ENCODE measurements around the gene NTM. TPM values are rescaled to one million over a fixed set of nuclear protein-coding genes. Genes with fewer than 3 reads are reported as not detected.
"Not testable (repeated sequence)": the region's sequence is repeated elsewhere in the genome, so short reads cannot be mapped to it uniquely, and the experiment has no call there.

The NTM gene
- total RNA-seq, 2 experiments from 2014 or later = not detected

DNA sequence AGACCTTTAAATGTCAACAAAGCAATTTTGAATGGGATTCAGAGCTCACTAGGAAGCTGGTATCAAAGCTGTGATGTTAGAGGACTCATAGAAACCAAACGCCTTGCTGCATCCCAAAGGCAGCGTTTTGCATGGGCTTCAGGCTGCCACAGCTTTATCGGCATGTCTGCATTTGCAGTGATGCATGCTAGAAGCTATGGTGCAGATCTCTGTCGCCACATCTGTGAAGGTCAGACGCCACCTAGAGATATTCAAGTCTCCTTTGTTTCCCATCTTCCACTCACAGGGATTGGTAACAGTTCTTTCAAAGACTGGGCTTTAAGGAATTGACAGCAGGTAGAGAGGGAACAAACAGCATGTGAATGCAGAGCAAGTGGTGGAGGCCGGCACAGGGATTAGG lies 47.8 kb downstream of the NTM start:
- no peaks in the 10 kb centered on the region for H3K4me1 Mint-ChIP-seq
- no peak for DNase-seq
- POLR2A ChIA-PET = no interaction called here
- no peak overlapping the region for H3K27ac Mint-ChIP-seq
- H3K36me3 Mint-ChIP-seq = no peaks in the 10 kb centered on the region
- ATAC-seq (ENCODE audit: low read depth) = no peak
- peaks cover 3% of the 10 kb centered on the region for H3K9me3 Mint-ChIP-seq
- no peak overlapping the region for H3K4me3 Mint-ChIP-seq
- no peaks in the 10 kb centered on the region for H3K27me3 Mint-ChIP-seq

DNA sequence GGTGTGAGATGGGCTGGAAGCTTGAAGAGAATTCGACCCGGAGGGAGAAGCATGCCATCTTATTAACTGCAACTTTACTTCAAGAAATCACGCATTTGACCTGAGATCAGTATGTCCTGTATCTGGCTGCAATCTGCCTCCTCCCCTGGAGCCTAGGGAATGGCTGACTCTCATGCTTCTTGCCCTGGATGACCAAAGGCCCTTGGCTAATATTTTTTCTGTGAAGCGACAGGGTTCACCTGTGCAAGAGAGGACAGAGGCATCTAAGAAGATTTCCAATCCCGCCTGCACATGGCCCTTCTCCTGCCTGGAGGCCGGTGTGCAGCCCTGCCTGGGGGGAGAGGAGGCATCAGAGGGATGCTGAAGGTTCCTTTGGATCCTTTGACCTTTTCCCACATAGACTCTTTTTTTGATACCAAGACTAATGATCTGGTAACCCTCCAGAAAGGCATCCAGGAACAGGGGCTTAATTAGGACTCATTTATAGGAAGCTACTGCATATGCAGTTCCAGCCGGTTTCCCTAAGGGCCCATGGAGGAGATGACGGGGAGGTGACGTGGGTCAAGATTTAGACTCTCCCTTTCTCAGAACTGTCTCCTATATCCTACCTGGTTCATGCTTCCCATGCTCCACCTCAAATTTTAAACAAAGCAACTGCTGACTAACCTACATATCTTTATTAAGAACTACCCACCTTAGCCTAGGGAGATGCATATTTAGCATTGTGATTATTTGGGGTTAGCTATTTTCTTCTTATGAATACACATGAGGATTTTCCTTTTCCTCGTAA lies 50.8 kb downstream of the NTM start:
- Mint-ChIP-seq H3K4me3 (no peak overlapping the region), H3K27me3 (no peaks in the 10 kb centered on the region), H3K27ac (no peak overlapping the region), H3K9me3 (peaks cover 3% of the 10 kb centered on the region), H3K4me1 (no peaks in the 10 kb centered on the region), H3K36me3 (no peaks in the 10 kb centered on the region)
- no peak for ATAC-seq (ENCODE audit: low read depth)
- no peak for DNase-seq
- POLR2A ChIA-PET = no interaction called here

GRCh38 chr11:131422029-131422428 lies 51.6 kb downstream of the NTM start:
- peaks cover 3% of the 10 kb centered on the region for H3K9me3 Mint-ChIP-seq
- DNase-seq (no peak), ATAC-seq (ENCODE audit: low read depth) (no peak)
- no peaks in the 10 kb centered on the region for H3K36me3 Mint-ChIP-seq
- H3K4me3 Mint-ChIP-seq = no peak overlapping the region
- H3K27ac Mint-ChIP-seq = no peak overlapping the region
- POLR2A ChIA-PET = no interaction called here
- H3K4me1 Mint-ChIP-seq = no peaks in the 10 kb centered on the region
- H3K27me3 Mint-ChIP-seq = no peaks in the 10 kb centered on the region

DNA sequence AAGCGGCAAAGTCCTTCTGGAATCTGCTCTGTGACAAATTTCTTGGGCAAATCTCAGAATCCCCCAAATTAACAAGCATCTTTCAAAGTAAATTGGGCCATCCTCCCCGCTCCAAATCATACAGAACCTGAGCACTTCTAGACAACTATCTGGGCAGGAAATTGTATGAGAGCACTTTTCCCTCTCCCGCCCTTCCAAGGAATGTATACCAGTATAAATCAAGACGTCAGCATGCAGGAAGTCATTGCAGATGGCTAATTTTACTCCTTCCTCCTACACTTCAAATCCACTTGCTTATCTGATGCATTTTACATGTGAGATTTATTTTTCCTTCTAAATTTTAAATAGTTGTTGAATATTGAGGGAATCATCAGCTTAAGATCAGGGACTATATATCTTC lies 52.1 kb downstream of the NTM start:
- DNase-seq (no peak), ATAC-seq (ENCODE audit: low read depth) (no peak)
- H3K9me3 Mint-ChIP-seq = peaks cover 3% of the 10 kb centered on the region
- H3K27me3 Mint-ChIP-seq = no peaks in the 10 kb centered on the region
- H3K36me3 Mint-ChIP-seq = no peaks in the 10 kb centered on the region
- no peak overlapping the region for H3K4me3 Mint-ChIP-seq
- no peaks in the 10 kb centered on the region for H3K4me1 Mint-ChIP-seq
- POLR2A ChIA-PET = no interaction called here
- H3K27ac Mint-ChIP-seq = no peak overlapping the region

- DNase-seq = no peak
- ATAC-seq (ENCODE audit: low read depth) = no peak
- Mint-ChIP-seq H3K9me3 (peaks cover 3% of the 10 kb centered on the region), H3K36me3 (no peaks in the 10 kb centered on the region), H3K27ac (no peak overlapping the region), H3K27me3 (no peaks in the 10 kb centered on the region), H3K4me3 (no peak overlapping the region), H3K4me1 (no peaks in the 10 kb centered on the region)
- POLR2A ChIA-PET = no interaction called here
Observed at GRCh38 chr11:131423688-131424087, 53.3 kb downstream of the NTM start.

DNA sequence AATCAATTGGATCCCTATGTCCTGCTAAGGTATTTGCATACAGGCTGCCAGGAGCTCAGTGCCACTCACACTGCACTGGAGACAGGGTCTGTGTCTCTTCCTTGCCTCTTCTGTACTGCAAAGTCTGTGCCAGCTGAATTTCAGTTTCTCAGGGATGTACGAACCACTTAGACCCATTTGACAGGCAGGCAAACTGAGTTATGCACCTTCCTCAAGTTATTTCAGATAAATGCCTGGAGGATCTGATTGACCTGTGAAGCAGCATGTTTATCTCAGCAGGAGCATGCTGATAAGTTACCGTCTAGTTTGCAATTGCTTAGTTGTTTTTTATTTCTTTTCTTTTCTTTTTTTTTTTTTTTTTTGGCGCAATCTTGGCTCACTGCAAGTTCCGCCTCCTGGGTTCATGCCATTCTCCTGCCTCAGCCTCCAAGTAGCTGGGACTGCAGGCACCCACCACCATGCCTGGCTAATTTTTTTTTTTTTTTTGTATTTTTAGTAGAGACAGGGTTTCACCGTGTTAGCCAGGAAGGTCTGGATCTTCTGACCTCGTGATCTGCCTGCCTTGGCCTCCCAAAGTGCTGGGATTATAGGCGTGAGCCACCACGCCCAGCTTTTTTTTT lies 54.0 kb downstream of the NTM start:
- H3K9me3 Mint-ChIP-seq; DNase-seq; POLR2A ChIA-PET; H3K4me1 Mint-ChIP-seq; ATAC-seq (ENCODE audit: low read depth); H3K4me3 Mint-ChIP-seq; H3K36me3 Mint-ChIP-seq; H3K27ac Mint-ChIP-seq; H3K27me3 Mint-ChIP-seq: not testable (repeated sequence)

DNA sequence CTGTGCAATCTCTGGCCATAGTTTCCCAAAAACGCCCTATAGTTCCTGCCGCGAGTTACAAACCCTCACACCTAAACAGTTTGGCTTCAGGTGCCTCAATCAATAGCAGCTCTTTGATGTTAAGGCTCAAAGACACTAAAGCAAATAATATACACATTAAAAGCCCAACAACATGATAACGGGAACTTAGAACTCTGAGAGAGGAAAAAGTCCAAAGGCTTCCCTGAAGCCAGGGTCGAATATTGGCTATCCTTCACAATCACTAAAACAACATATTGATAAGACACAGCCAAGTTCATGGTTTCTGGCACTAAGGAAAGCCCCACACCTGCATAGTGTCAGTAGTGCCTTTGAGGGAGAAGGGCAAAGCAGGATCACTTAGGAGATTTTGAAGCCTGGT lies 54.9 kb downstream of the NTM start:
- Mint-ChIP-seq H3K27ac (no peak overlapping the region), H3K4me3 (no peak overlapping the region), H3K4me1 (no peaks in the 10 kb centered on the region), H3K27me3 (no peaks in the 10 kb centered on the region), H3K36me3 (no peaks in the 10 kb centered on the region), H3K9me3 (no peaks in the 10 kb centered on the region)
- ATAC-seq (ENCODE audit: low read depth) (no peak), DNase-seq (no peak)
- POLR2A ChIA-PET = no interaction called here

GRCh38 chr11:131428853-131429252 lies 58.4 kb downstream of the NTM start:
- POLR2A ChIA-PET = no interaction called here
- no peak for DNase-seq
- Mint-ChIP-seq H3K27ac (no peak overlapping the region), H3K9me3 (peaks cover under 1% of the 10 kb centered on the region), H3K36me3 (no peaks in the 10 kb centered on the region), H3K27me3 (no peaks in the 10 kb centered on the region), H3K4me3 (no peak overlapping the region), H3K4me1 (no peaks in the 10 kb centered on the region)
- ATAC-seq (ENCODE audit: low read depth) = no peak

- no peaks in the 10 kb centered on the region for H3K36me3 Mint-ChIP-seq
- H3K27ac Mint-ChIP-seq = no peak overlapping the region
- H3K27me3 Mint-ChIP-seq = no peaks in the 10 kb centered on the region
- POLR2A ChIA-PET = no interaction called here
- no peak overlapping the region for H3K4me3 Mint-ChIP-seq
- ATAC-seq (ENCODE audit: low read depth) = no peak
- no peak for DNase-seq
- H3K4me1 Mint-ChIP-seq = no peaks in the 10 kb centered on the region
- peaks cover 3% of the 10 kb centered on the region for H3K9me3 Mint-ChIP-seq
Observed at GRCh38 chr11:131430473-131431208, 60.2 kb downstream of the NTM start.

DNA sequence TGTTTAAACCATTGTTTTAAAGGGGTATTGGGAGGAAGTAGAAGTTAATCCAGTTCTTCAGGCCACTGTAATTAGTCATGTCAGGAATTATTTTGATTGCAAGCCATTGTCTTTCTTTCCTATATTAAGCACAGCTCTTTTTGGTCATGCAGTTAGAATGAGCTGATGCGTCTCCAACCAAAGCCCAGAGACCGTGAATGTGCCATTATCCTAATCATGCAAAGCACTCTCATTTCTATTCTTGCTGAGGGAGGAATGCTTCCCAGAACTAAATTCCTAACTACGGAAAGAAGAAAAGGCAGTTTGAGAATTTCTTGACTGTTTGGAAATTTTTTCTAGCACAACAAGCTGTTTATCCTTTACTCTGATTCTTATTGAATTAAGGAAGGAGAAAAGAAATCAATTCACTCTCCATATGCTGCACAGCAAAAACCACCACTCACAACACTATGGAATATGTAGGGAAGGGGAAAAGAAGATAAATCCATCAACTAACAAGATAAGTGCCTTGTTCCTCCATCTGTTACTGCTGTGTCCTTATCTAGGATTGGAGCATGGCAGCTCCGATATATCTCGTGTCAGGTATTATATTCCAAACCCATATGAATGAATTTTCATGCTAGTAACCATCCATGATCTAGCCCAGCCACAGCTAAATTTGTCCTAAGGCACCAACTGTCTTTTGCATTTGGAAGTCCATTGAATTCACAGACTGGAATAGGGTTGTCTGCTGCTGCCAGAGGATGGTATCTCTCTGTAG lies 70.8 kb downstream of the NTM start:
- no peak overlapping the region for H3K27ac Mint-ChIP-seq
- H3K4me3 Mint-ChIP-seq = no peak overlapping the region
- peaks cover 2% of the 10 kb centered on the region for H3K9me3 Mint-ChIP-seq
- no peaks in the 10 kb centered on the region for H3K36me3 Mint-ChIP-seq
- DNase-seq = no peak
- no peak for ATAC-seq (ENCODE audit: low read depth)
- no peaks in the 10 kb centered on the region for H3K27me3 Mint-ChIP-seq
- no peaks in the 10 kb centered on the region for H3K4me1 Mint-ChIP-seq
- POLR2A ChIA-PET = no interaction called here

GRCh38 chr11:131446590-131447275 lies 76.3 kb downstream of the NTM start:
- POLR2A ChIA-PET = no interaction called here
- H3K9me3 Mint-ChIP-seq = no peaks in the 10 kb centered on the region
- DNase-seq (no peak), ATAC-seq (ENCODE audit: low read depth) (no peak)
- no peaks in the 10 kb centered on the region for H3K27me3 Mint-ChIP-seq
- no peaks in the 10 kb centered on the region for H3K36me3 Mint-ChIP-seq
- H3K4me1 Mint-ChIP-seq = no peaks in the 10 kb centered on the region
- H3K27ac Mint-ChIP-seq = no peak overlapping the region
- H3K4me3 Mint-ChIP-seq = no peak overlapping the region

DNA sequence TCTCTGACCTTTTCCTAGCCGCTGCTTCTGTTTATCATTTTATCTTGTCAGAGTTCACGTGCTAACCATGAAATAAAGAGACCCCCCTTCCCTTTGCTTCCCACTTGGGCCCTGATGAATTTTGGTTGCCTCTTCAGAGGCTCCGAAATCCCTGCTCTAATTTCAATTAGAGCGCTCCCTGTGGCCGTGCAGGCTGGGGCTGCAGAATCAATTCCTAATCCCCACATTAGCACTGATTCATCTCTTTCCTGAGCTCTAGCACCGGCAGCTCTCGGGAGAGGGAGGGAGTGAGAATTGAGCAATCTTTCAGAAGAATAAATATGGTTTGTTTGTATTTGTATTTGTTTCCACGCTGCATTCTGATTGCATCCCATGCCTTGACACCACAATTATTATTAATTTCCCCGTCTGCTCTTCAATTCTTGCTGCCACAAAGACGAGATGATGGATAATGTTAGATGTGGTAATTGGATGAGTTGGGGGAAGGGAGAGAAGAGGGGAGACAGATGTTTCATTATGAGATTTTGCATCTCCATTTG lies 76.9 kb downstream of the NTM start:
- POLR2A ChIA-PET = no interaction called here
- no peak overlapping the region for H3K4me3 Mint-ChIP-seq

DNA sequence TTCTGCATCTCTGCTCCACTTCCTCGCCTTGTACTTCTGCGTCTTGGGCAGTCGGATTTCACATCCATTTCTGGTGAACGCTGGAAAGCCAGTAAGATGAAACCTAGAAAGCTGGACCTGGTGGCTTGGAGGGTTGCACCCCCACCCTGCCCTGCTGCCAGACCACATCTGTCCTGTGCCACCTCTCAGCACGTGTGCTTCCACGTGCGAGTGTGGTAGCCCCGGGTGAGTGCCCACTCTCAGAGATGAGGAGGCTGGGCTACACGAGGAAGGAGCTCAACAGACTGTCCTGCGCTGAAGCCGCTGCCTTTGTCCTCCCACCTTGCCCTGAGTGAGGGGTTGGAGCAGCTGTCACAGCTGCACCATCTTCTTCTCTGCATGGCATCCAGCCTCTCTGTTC lies 77.5 kb downstream of the NTM start:
- Mint-ChIP-seq H3K27ac (no peak overlapping the region), H3K4me1 (no peaks in the 10 kb centered on the region), H3K27me3 (no peaks in the 10 kb centered on the region), H3K36me3 (no peaks in the 10 kb centered on the region), H3K9me3 (no peaks in the 10 kb centered on the region), H3K4me3 (no peak overlapping the region)
- POLR2A ChIA-PET = no interaction called here
- ATAC-seq (ENCODE audit: low read depth) (no peak), DNase-seq (no peak)

More for the DNA sequence above, 76.9 kb downstream of the NTM start:
- ATAC-seq (ENCODE audit: low read depth) (no peak), DNase-seq (no peak)
- Mint-ChIP-seq H3K4me1 (no peaks in the 10 kb centered on the region), H3K9me3 (no peaks in the 10 kb centered on the region), H3K27me3 (no peaks in the 10 kb centered on the region), H3K36me3 (no peaks in the 10 kb centered on the region), H3K27ac (no peak overlapping the region)
